ENCODE results near the gene SEMA4F. TPM values are rescaled to one million over a fixed set of nuclear protein-coding genes. Genes with fewer than 3 reads are reported as not detected.

The SEMA4F gene
- polyA plus RNA-seq, 2 of the 4 experiments (the other 2 are of a cell fraction) = 8.5 to 9.3 TPM

DNA sequence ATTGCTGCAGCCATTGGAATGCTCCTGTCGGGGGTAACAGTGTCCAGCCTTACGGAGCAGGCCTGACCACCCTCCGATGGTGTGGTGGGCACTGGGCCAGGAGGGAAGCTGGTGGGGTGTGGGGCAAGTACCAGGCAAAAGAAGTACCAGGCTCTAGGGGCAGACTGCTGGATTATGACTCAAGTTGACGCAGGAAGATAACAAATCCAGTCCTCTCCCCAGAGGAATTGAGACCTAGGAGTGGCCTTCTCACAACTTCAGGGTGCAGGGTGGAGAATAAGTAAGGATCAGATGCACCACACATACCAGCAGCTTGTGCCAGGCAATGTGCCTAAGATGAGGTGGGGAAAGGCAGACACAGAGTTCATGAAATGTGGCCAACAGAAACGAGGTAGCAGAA is 37.9 kb downstream of the SEMA4F start:
- FAIRE-seq (no peak), DNase-seq (ENCODE audit: low read depth in 1 of 2, low spot score in 1 of 2) (no peak), ATAC-seq (no peak)
- POLR2A ChIA-PET = no interaction called here
- no peaks in the 10 kb centered on the region for H3K9me3 ChIP-seq
- H3K4me2 ChIP-seq = no peak overlapping the region
- no peak overlapping the region for H3K4me3 ChIP-seq
- TF ChIP-seq HEYL (CRISPR knock-in tag; IDR thresholded peaks at IDR 0.05) = no peak
- TF ChIP-seq NFE2L2 (conservative IDR thresholded peaks at IDR 0.05; ENCODE audit: low read length) = no peak
- TF ChIP-seq FOSL2 (IDR thresholded peaks at IDR 0.05) = no peak
- TF ChIP-seq FOSL2 (CRISPR knock-in tag; IDR thresholded peaks at IDR 0.05) = no peak
- TF ChIP-seq JUNB (IDR thresholded peaks at IDR 0.05) = no peak
- TF ChIP-seq, protein P1, sequence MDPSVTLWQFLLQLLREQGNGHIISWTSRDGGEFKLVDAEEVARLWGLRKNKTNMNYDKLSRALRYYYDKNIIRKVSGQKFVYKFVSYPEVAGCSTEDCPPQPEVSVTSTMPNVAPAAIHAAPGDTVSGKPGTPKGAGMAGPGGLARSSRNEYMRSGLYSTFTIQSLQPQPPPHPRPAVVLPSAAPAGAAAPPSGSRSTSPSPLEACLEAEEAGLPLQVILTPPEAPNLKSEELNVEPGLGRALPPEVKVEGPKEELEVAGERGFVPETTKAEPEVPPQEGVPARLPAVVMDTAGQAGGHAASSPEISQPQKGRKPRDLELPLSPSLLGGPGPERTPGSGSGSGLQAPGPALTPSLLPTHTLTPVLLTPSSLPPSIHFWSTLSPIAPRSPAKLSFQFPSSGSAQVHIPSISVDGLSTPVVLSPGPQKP (IDR thresholded peaks at IDR 0.05; ENCODE audit: low read depth, low read length) = no peak
- no peak for TF ChIP-seq HOXB5 (CRISPR knock-in tag; IDR thresholded peaks at IDR 0.05)
- TF ChIP-seq, protein P2, sequence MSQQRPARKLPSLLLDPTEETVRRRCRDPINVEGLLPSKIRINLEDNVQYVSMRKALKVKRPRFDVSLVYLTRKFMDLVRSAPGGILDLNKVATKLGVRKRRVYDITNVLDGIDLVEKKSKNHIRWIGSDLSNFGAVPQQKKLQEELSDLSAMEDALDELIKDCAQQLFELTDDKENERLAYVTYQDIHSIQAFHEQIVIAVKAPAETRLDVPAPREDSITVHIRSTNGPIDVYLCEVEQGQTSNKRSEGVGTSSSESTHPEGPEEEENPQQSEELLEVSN (IDR thresholded peaks at IDR 0.05; ENCODE audit: borderline replicate concordance, low read depth) = no peak
- no peak for TF ChIP-seq JUN (IDR thresholded peaks at IDR 0.05)
- TF ChIP-seq, protein P3, sequence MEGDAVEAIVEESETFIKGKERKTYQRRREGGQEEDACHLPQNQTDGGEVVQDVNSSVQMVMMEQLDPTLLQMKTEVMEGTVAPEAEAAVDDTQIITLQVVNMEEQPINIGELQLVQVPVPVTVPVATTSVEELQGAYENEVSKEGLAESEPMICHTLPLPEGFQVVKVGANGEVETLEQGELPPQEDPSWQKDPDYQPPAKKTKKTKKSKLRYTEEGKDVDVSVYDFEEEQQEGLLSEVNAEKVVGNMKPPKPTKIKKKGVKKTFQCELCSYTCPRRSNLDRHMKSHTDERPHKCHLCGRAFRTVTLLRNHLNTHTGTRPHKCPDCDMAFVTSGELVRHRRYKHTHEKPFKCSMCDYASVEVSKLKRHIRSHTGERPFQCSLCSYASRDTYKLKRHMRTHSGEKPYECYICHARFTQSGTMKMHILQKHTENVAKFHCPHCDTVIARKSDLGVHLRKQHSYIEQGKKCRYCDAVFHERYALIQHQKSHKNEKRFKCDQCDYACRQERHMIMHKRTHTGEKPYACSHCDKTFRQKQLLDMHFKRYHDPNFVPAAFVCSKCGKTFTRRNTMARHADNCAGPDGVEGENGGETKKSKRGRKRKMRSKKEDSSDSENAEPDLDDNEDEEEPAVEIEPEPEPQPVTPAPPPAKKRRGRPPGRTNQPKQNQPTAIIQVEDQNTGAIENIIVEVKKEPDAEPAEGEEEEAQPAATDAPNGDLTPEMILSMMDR (IDR thresholded peaks at IDR 0.05) = no peak
- no peak for TF ChIP-seq TP53 (CRISPR knock-in tag; IDR thresholded peaks at IDR 0.05)
- TF ChIP-seq ZC3H11A (IDR thresholded peaks at IDR 0.05) = no peak
- no peak for TF ChIP-seq RCOR1 (IDR thresholded peaks at IDR 0.05; ENCODE audit: low read depth, low read length)
- WGBS (ENCODE audit: missing lambda C conversion rate) = 60% methylated on average over 5 of the region's 5 CpGs
- peaks cover 3% of the 10 kb centered on the region; the same call in 1 of the 3 replicates for H3K4me1 ChIP-seq
- no peak overlapping the region for H3K27ac ChIP-seq
- CTCF ChIA-PET = interaction anchor here (0.6 to 3.0 kb wide), 19 partner anchors 9 to 917 kb away, joined by 3 to 132 read pairs (median 7); no protein-coding TSS in a partner anchor

DNA sequence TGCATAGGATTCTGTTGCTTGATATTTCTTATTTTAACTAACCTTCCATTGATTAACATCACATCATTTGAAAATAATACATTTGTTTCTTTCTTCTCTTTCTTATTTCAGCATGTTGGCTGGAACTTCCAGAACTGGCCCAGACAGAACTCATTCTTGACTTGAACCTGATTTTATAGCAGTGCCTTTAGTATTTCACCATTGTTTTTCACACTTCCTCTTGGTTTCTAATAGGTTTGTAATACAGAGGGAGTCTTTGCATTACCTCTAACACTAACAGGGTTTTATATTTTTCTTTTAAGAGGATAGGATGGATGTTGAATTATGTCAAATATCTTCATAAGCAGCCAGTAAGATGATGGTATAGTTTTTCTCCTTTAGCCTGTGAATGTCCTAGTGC is 39.2 kb downstream of the SEMA4F start:
- ChIA-PET CTCF (interaction anchor here (2.6 to 13.5 kb wide), 5 partner anchors 7 to 184 kb away, joined by 16 to 132 read pairs (median 31); no protein-coding TSS in a partner anchor), POLR2A (no interaction called here)
- Histone ChIP-seq H3K4me2 (no peak overlapping the region), H3K4me1 (peaks cover 3% of the 10 kb centered on the region; the same call in 1 of the 3 replicates), H3K9me3 (no peaks in the 10 kb centered on the region), H3K4me3 (no peak overlapping the region), H3K27ac (no peak overlapping the region)
- DNase-seq (ENCODE audit: low read depth in 1 of 2, low spot score in 1 of 2) (no peak), ATAC-seq (no peak), FAIRE-seq (no peak)
- TF ChIP-seq KDM1A (IDR thresholded peaks at IDR 0.05; ENCODE audit: low read depth) (no peak), JUN (IDR thresholded peaks at IDR 0.05) (no peak), NR3C1 (IDR thresholded peaks at IDR 0.05) (no peak), HDAC2 (IDR thresholded peaks at IDR 0.05) (no peak), RNF2 (IDR thresholded peaks at IDR 0.05; ENCODE audit: borderline replicate concordance, low read depth) (no peak), ZC3H11A (IDR thresholded peaks at IDR 0.05) (no peak), CHD4 (IDR thresholded peaks at IDR 0.05; ENCODE audit: borderline replicate concordance) (no peak), MAZ (IDR thresholded peaks at IDR 0.05; ENCODE audit: borderline replicate concordance, low read depth, low read length) (no peak), EHF (CRISPR knock-in tag; IDR thresholded peaks at IDR 0.05) (no peak), ZFP36 (IDR thresholded peaks at IDR 0.05; ENCODE audit: borderline replicate concordance, partially characterized antibody) (no peak), ESRRA (IDR thresholded peaks at IDR 0.05; ENCODE audit: borderline replicate concordance, low read length) (no peak), RAD21 (conservative IDR thresholded peaks at IDR 0.05 in 1 of 2, IDR thresholded peaks at IDR 0.05 in 1 of 2) (no peak), FOSL2 (IDR thresholded peaks at IDR 0.05) (no peak), FOSL2 (CRISPR knock-in tag; IDR thresholded peaks at IDR 0.05) (no peak)
- TF ChIP-seq, protein P4, sequence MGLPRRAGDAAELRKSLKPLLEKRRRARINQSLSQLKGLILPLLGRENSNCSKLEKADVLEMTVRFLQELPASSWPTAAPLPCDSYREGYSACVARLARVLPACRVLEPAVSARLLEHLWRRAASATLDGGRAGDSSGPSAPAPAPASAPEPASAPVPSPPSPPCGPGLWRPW (IDR thresholded peaks at IDR 0.05) = no peak
- TF ChIP-seq, protein P3 (IDR thresholded peaks at IDR 0.05) = no peak
- TF ChIP-seq, protein P1 (IDR thresholded peaks at IDR 0.05; ENCODE audit: low read depth, low read length) = no peak
- TF ChIP-seq, protein P5, sequence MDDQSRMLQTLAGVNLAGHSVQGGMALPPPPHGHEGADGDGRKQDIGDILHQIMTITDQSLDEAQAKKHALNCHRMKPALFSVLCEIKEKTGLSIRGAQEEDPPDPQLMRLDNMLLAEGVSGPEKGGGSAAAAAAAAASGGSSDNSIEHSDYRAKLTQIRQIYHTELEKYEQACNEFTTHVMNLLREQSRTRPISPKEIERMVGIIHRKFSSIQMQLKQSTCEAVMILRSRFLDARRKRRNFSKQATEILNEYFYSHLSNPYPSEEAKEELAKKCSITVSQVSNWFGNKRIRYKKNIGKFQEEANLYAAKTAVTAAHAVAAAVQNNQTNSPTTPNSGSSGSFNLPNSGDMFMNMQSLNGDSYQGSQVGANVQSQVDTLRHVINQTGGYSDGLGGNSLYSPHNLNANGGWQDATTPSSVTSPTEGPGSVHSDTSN (IDR thresholded peaks at IDR 0.05) = no peak
- TF ChIP-seq, protein P2 (IDR thresholded peaks at IDR 0.05; ENCODE audit: borderline replicate concordance, low read depth) = no peak
